ENCODE data around the gene CCDC43. TPM values are rescaled to one million over a fixed set of nuclear protein-coding genes. Genes with fewer than 3 reads are reported as not detected.

Gene CCDC43
- total RNA-seq, 6 experiments from 2014 or later: 29.4 to 33.3 (median 31.0) TPM

DNA sequence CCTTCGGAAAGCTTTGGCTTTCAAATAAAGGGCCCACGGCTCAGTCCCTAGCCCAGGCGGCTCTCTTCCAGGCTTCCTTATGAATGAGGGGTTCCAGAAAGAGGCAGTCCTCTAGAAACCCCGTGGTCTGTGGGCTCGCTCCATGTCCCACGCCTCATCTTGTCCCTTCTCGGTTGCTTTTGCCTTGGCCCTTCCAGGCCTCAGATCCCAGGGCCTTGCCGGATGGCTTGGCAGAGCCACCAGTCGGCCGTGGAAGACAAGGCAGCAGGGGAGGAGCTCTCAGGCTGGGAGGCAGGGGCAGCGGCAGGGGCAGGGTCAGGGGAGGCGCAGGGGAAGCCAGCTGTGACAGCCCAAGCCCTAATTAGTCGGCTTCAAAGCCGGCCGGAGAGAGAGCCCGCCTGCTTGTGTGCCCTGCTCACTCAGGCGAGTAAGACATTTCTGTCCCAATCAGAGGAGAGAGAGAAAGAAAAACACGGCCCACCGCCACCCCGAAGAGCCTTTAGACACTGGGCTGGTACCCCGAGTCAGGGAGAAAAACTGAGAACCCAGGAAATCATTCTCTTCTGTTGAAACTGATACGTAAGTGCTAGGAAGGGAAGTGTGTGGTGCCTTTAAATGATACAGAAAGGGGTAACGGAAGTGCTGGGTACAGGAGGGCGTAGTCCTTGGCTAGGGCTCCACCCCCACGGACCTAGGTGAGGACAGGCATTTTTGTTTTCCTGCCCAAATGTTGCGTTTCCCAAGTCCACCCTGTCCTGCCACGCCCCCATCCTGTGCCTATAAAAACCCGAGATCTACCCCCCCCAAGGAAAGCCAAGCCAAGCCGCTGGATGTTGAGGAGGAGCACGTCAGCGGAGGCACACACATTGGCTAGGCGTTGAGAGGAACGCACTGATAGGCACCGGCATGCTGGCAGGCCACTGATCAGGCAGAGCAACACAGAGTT, 61.1 kb downstream of the CCDC43 start:
- Mint-ChIP-seq H3K27ac (no peak overlapping the region), H3K27me3 (ENCODE audit: insufficient read depth) (no peaks in the 10 kb centered on the region; the same call in 1 of the 2 replicates), H3K9me3 (no peaks in the 10 kb centered on the region), H3K4me1 (ENCODE audit: low read depth) (peaks cover 5% of the 10 kb centered on the region; the same call in 1 of the 2 replicates), H3K36me3 (ENCODE audit: low read depth) (no peaks in the 10 kb centered on the region), H3K4me3 (no peak overlapping the region)
- no peak for DNase-seq
- TF ChIP-seq, protein P1, sequence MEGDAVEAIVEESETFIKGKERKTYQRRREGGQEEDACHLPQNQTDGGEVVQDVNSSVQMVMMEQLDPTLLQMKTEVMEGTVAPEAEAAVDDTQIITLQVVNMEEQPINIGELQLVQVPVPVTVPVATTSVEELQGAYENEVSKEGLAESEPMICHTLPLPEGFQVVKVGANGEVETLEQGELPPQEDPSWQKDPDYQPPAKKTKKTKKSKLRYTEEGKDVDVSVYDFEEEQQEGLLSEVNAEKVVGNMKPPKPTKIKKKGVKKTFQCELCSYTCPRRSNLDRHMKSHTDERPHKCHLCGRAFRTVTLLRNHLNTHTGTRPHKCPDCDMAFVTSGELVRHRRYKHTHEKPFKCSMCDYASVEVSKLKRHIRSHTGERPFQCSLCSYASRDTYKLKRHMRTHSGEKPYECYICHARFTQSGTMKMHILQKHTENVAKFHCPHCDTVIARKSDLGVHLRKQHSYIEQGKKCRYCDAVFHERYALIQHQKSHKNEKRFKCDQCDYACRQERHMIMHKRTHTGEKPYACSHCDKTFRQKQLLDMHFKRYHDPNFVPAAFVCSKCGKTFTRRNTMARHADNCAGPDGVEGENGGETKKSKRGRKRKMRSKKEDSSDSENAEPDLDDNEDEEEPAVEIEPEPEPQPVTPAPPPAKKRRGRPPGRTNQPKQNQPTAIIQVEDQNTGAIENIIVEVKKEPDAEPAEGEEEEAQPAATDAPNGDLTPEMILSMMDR (IDR thresholded peaks at IDR 0.05): no peak

DNA sequence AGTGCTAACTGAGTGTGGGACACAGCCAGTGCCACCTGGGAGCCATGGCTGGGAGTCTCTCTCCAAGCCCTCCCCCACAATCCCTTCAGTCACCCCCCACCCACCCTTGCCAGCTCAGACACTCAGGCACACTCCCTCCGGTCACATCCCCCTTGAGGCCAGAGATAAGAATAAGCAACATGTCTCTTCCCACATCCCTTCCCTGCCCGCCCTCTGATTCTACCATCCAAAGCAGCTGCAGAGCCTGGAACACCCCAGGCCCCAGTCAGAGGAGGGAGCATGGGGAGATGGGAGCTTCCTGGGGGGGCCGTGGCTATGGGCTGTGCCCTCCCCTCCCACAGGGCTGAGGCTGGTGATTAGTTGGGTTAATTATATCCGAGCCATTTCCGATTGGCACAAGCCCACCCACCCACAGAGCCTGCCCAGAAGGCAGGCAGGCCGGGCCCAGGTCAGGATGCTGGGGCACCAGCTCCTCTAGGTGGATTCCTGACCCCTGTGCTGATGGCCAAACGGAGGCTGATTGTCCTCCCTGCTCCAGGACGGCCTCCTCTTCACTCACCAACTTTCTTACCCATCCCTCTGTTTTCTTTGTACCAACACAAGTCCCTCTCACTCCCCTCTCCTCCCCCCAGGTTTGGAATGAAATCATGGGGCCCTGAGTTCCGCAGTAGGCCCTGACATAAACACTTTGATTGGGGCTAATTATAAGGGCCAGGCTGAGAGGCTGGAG, 61.9 kb downstream of the CCDC43 start:
- peaks cover 5% of the 10 kb centered on the region; the same call in 1 of the 2 replicates for H3K4me1 Mint-ChIP-seq (ENCODE audit: low read depth)
- H3K36me3 Mint-ChIP-seq (ENCODE audit: low read depth): no peaks in the 10 kb centered on the region
- no peaks in the 10 kb centered on the region; the same call in 1 of the 2 replicates for H3K27me3 Mint-ChIP-seq (ENCODE audit: insufficient read depth)
- TF ChIP-seq, protein P1 (IDR thresholded peaks at IDR 0.05): no peak
- no peak overlapping the region for H3K4me3 Mint-ChIP-seq
- H3K27ac Mint-ChIP-seq: no peak overlapping the region
- H3K9me3 Mint-ChIP-seq: no peaks in the 10 kb centered on the region
- no peak for DNase-seq

Other genes with a start within 250 kb of the CCDC43 start
- 10 to 100 TPM; 23.4 to 30.0 (median 27.1) TPM for gene GPATCH8, start 186.4 kb downstream of the CCDC43 start, total RNA-seq (2021; fragmentation: NEBNext Ultra II Directional; extraction: Animal tissue kit (Norgen Biotek cat#: 25700))
- 100 to 1,000 TPM in 1 of 6 experiments, 10 to 100 TPM in 5; 76.4 to 103 (median 92.8) TPM for gene FZD2, start 132.3 kb downstream of the CCDC43 start, total RNA-seq (2021; fragmentation: NEBNext Ultra II Directional; extraction: Animal tissue kit (Norgen Biotek cat#: 25700))
- under 1 TPM in 2 of 6 experiments, not detected in 4; 0.09 to 0.14 TPM for gene MEIOC, start 33.3 kb downstream of the CCDC43 start, total RNA-seq (2021; fragmentation: NEBNext Ultra II Directional; extraction: Animal tissue kit (Norgen Biotek cat#: 25700))
- gene DBF4B, start 18.9 kb upstream of the CCDC43 start, total RNA-seq (2021; fragmentation: NEBNext Ultra II Directional; extraction: Animal tissue kit (Norgen Biotek cat#: 25700)): 10 to 100 TPM in 5 of 6 experiments, 1 to 10 TPM in 1; 5.5 to 11.9 (median 10.8) TPM
- under 1 TPM; 0.14 to 0.27 (median 0.16) TPM for gene ADAM11, start 69.2 kb upstream of the CCDC43 start, total RNA-seq (2021; fragmentation: NEBNext Ultra II Directional; extraction: Animal tissue kit (Norgen Biotek cat#: 25700))
- 10 to 100 TPM; 47.3 to 71.3 (median 59.3) TPM for gene GJC1, start 140.5 kb upstream of the CCDC43 start, total RNA-seq (2021; fragmentation: NEBNext Ultra II Directional; extraction: Animal tissue kit (Norgen Biotek cat#: 25700))
- gene HIGD1B, start 158.1 kb upstream of the CCDC43 start, total RNA-seq (2021; fragmentation: NEBNext Ultra II Directional; extraction: Animal tissue kit (Norgen Biotek cat#: 25700)): not detected
- gene EFTUD2, start 209.7 kb upstream of the CCDC43 start, total RNA-seq (2021; fragmentation: NEBNext Ultra II Directional; extraction: Animal tissue kit (Norgen Biotek cat#: 25700)): 100 to 1,000 TPM; 117 to 129 (median 122) TPM
- not detected for gene GFAP, start 225.7 kb upstream of the CCDC43 start, total RNA-seq (2021; fragmentation: NEBNext Ultra II Directional; extraction: Animal tissue kit (Norgen Biotek cat#: 25700))